ENCODE measurements around the gene CFAP57. TPM values are rescaled to one million over a fixed set of nuclear protein-coding genes. Genes with fewer than 3 reads are reported as not detected.

CFAP57 gene
- total RNA-seq, 1 donor from 2014 or later: 0.27 TPM

- Mint-ChIP-seq H3K4me1 (peaks cover 13% of the 10 kb centered on the region), H3K9me3 (no peaks in the 10 kb centered on the region), H3K36me3 (no peaks in the 10 kb centered on the region), H3K27ac (peak overlapping the region; percentile 30), H3K27me3 (ENCODE audit: low read depth) (no peaks in the 10 kb centered on the region), H3K4me3 (no peak overlapping the region)
- no peak for TF ChIP-seq CTCF (IDR thresholded peaks at IDR 0.05; ENCODE audit: unreplicated experiment)
- DNase-seq (ENCODE audit: low spot score in 2 of 2, unreplicated experiment in 2 of 2): no peak
Measured at GRCh38 chr1:43296207-43296606, 124.1 kb downstream of the CFAP57 start.

DNA sequence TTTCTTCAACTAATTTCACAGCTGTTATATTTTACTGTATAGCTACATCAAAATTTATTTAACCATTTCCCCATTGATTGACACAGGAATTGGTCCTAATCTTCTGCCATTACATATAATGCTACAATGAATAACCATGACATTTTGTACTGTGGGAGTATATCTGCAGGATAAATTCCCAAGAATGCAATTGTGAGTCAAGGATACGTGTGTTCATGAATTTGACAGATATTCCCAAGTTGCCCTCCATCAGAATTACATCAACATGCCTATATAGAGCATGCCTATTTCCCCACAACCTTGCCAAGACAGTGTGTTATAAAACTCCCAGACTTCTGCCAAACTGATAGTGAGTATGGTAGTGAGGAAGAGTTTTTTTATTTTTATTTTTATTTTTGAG, 125.9 kb downstream of the CFAP57 start:
- H3K9me3 Mint-ChIP-seq: no peaks in the 10 kb centered on the region
- H3K36me3 Mint-ChIP-seq: no peaks in the 10 kb centered on the region
- no peak overlapping the region for H3K27ac Mint-ChIP-seq
- H3K27me3 Mint-ChIP-seq (ENCODE audit: low read depth): no peaks in the 10 kb centered on the region
- H3K4me1 Mint-ChIP-seq: peaks cover 15% of the 10 kb centered on the region
- TF ChIP-seq CTCF (IDR thresholded peaks at IDR 0.05; ENCODE audit: unreplicated experiment): no peak
- no peak overlapping the region for H3K4me3 Mint-ChIP-seq
- no peak for DNase-seq (ENCODE audit: low spot score in 2 of 2, unreplicated experiment in 2 of 2)

GRCh38 chr1:43299101-43299500, 127.0 kb downstream of the CFAP57 start:
- Mint-ChIP-seq H3K27ac (no peak overlapping the region), H3K36me3 (no peaks in the 10 kb centered on the region), H3K4me3 (no peak overlapping the region), H3K4me1 (peaks cover 16% of the 10 kb centered on the region), H3K27me3 (ENCODE audit: low read depth) (no peaks in the 10 kb centered on the region), H3K9me3 (no peaks in the 10 kb centered on the region)
- DNase-seq (ENCODE audit: low spot score in 2 of 2, unreplicated experiment in 2 of 2): no peak
- TF ChIP-seq CTCF (IDR thresholded peaks at IDR 0.05; ENCODE audit: unreplicated experiment): no peak

DNA sequence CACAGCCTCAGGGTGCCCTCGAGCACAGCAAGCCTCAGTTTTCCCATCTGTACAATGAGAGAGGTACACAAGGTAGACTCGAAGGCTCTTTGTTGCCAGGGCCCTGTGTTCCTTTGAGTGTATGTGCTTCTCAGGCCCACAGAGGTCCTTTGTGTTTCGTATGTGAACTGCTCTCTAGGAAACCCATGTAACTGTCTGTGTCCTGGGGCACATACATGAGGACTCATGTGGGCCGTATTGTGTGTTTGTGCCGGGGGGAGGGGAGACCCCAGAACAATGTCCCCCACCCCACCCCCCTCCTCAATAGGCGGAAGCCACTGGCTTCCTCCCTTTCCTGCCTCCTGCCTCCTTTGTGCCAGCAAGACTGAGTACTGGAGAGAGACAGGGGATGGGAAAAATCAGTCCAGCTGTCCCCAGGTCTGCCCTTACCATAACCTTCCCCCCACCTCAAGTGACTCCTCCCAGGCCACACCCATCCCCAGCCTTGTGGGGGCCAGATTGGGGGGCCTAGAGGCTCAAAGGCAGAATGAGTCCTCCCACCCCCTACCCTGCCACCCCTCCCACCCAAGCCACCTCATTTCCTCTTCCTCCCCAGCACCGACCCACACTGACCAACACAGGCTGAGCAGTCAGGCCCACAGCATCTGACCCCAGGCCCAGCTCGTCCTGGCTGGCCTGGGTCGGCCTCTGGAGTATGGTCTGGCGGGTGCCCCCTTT, 128.4 kb downstream of the CFAP57 start, which contains the start of gene TIE1:
TSS of gene TIE1 (plus strand) at position 605 of the 717 bp plus-strand sequence. CDS start at position 695, 90 bp downstream.
- H3K4me3 Mint-ChIP-seq: no peak within 1 kb of the TSS
- H3K4me1 Mint-ChIP-seq: peaks cover 18% of the 10 kb centered on the region
- H3K27ac Mint-ChIP-seq: no peak within 1 kb of the TSS
- H3K9me3 Mint-ChIP-seq: no peaks in the 10 kb centered on the region
- no peak for TF ChIP-seq CTCF (IDR thresholded peaks at IDR 0.05; ENCODE audit: unreplicated experiment)
- no peak for DNase-seq (ENCODE audit: low spot score in 2 of 2, unreplicated experiment in 2 of 2)
- H3K27me3 Mint-ChIP-seq (ENCODE audit: low read depth): no peaks in the 10 kb centered on the region
- no peaks in the 10 kb centered on the region for H3K36me3 Mint-ChIP-seq

DNA sequence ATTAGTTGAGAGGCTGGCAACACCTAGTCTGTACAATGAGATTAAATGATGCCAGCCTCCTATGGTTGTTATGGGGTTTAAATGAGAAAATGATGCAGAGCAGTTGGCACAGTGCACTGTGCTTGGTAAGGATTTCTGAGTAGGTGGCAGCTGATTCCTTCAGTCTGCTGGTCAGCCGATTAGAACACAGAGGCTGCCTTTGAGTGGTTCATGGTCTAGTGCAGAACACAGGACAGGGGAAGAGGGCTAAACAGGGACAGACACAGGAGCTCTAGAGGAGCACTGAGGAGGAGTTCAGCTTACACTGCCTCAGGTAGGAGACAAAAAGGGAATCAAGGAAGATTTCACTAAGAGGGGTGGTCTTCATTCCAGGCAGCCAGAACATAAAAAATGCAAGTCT, 130.1 kb downstream of the CFAP57 start:
- H3K36me3 Mint-ChIP-seq: no peaks in the 10 kb centered on the region
- H3K4me1 Mint-ChIP-seq: peaks cover 15% of the 10 kb centered on the region
- no peak overlapping the region for H3K27ac Mint-ChIP-seq
- no peak for TF ChIP-seq CTCF (IDR thresholded peaks at IDR 0.05; ENCODE audit: unreplicated experiment)
- H3K27me3 Mint-ChIP-seq (ENCODE audit: low read depth): no peaks in the 10 kb centered on the region
- no peak overlapping the region for H3K4me3 Mint-ChIP-seq
- DNase-seq (ENCODE audit: low spot score in 2 of 2, unreplicated experiment in 2 of 2): no peak
- no peaks in the 10 kb centered on the region for H3K9me3 Mint-ChIP-seq

Data from mesothelial cell of epicardium (in vitro differentiated cells).